H1 (cell line): ENCODE data around the gene POLG. TPM values are rescaled to one million over a fixed set of nuclear protein-coding genes. Genes with fewer than 3 reads are reported as not detected.

Experiments
- CTCF ChIA-PET: fragments of 300-600 bp; sonication (Branson Sonifier 250); formaldehyde crosslinking; loops from one replicate; lab custom pipeline; 2021; ENCODE audit not compliant: partially characterized antibody; lab: Charles Lee
- POLR2A ChIA-PET: fragments of 300-600 bp; sonication (Branson Sonifier 250); formaldehyde crosslinking; loops from one replicate; lab custom pipeline; 2021; ENCODE audit warnings: inconsistent platforms; ENCODE audit not compliant: partially characterized antibody; lab: Charles Lee
- DNase-seq, 2 experiments: peaks; one replicate each; pipeline versions ENCODE4 v3.0.0 to v3.0.0-alpha.2; 2010 to 2022; ENCODE audit warnings: low spot score in 2 of 2, low read depth in 1 of 2, mixed read lengths in 1 of 2
- FAIRE-seq: peaks from 2 replicates; lab custom pipeline; 2011; peaks lifted over from hg19 to GRCh38; lab: Jason Lieb, UNC
- H2AFZ ChIP-seq: 2 replicates; pipeline ENCODE4 v1.8.1; 2012; ENCODE audit warnings: low read length, inconsistent platforms
- H2AK5ac ChIP-seq: 2 replicates; pipeline ENCODE4 v1.6.1; 2013; ENCODE audit warnings: low read depth, low read length
- H2BK120ac ChIP-seq: replicated peaks from 2 replicates; pipeline ENCODE3; 2013; ENCODE audit warnings: low read depth, low read length, inconsistent platforms
- H2BK12ac ChIP-seq: 2 replicates; pipeline ENCODE4 v1.6.1; 2013; ENCODE audit warnings: low read depth, low read length
- H2BK15ac ChIP-seq: 2 replicates; pipeline ENCODE4 v1.6.1; 2013; ENCODE audit warnings: low read length
- H2BK20ac ChIP-seq: 2 replicates; pipeline ENCODE4 v1.6.1; 2013; ENCODE audit warnings: low read length
- H2BK5ac ChIP-seq: 2 replicates; pipeline ENCODE4 v1.6.1; 2013; ENCODE audit warnings: low read depth, low read length
- H3K14ac ChIP-seq: 2 replicates; pipeline ENCODE4 v1.6.1; 2013; ENCODE audit warnings: inconsistent platforms; ENCODE audit not compliant: insufficient read length
- H3K18ac ChIP-seq: 2 replicates; pipeline ENCODE4 v1.6.1; 2013; ENCODE audit warnings: low read length; ENCODE audit errors: extremely low read depth
- H3K23ac ChIP-seq: 2 replicates; pipeline ENCODE4 v1.6.1; 2013; ENCODE audit warnings: inconsistent platforms; ENCODE audit not compliant: insufficient read length
- H3K23me2 ChIP-seq: 2 replicates; pipeline ENCODE4 v1.6.1; 2013; ENCODE audit warnings: low read depth, low read length
- H3K27ac ChIP-seq: 2 replicates; pipeline ENCODE4 v1.6.1; 2011; ENCODE audit warnings: low read depth, low read length, inconsistent platforms
- H3K27me3 ChIP-seq, 4 experiments: replicated peaks in 1 of 4; 1 replicate in 1 of 4; 2 replicates in 3 of 4; pipeline versions ENCODE4 v1.6.1 to v1.8.1; 2011 to 2013; ENCODE audit warnings: low read length in 3 of 4, mild to moderate bottlenecking in 3 of 4, inconsistent platforms in 2 of 4, mixed read lengths in 2 of 4, moderate library complexity in 1 of 4; ENCODE audit not compliant: control insufficient read depth in 3 of 4, insufficient read depth in 3 of 4; ENCODE audit errors: extremely low read depth in 1 of 4
- H3K36me3 ChIP-seq, 4 experiments: 2 replicates each; pipeline versions ENCODE4 v1.6.1 to v1.8.1; 2011 to 2013; ENCODE audit warnings: mild to moderate bottlenecking in 4 of 4, low read length in 3 of 4, moderate library complexity in 2 of 4, control low read depth in 1 of 4, inconsistent platforms in 1 of 4; ENCODE audit not compliant: insufficient read depth in 4 of 4, control insufficient read depth in 2 of 4
- H3K4ac ChIP-seq: replicated peaks from 2 replicates; pipeline ENCODE3; 2013; ENCODE audit warnings: low read length, low read depth, mixed read lengths, inconsistent platforms; ENCODE audit not compliant: insufficient read length
- H3K4me1 ChIP-seq, 4 experiments: replicated peaks in 1 of 4; 1 replicate in 1 of 4; 2 replicates in 3 of 4; pipeline versions ENCODE4 v1.6.1 to v1.8.1; 2011 to 2013; ENCODE audit warnings: low read length in 3 of 4, inconsistent platforms in 2 of 4, mixed read lengths in 1 of 4; ENCODE audit not compliant: insufficient read depth in 4 of 4, control insufficient read depth in 3 of 4
- H3K4me2 ChIP-seq, 2 experiments: 2 replicates each; pipeline versions ENCODE4 v1.6.1 to v1.8.1; 2011 to 2013; ENCODE audit warnings: low read depth in 2 of 2, low read length in 2 of 2, control low read depth in 1 of 2, inconsistent platforms in 1 of 2, mild to moderate bottlenecking in 1 of 2; ENCODE audit not compliant: insufficient read depth in 1 of 2
- H3K4me3 ChIP-seq, 4 experiments: fragments of 200-600, 300-600 bp in 1 of 4; sonication (generic), shearing (Covaris generic), sonication (Bioruptor Twin) in 1 of 4; 2 replicates each; pipeline versions ENCODE4 v1.5.1 to v1.8.1; 2011 to 2016; ENCODE audit warnings: low read length in 4 of 4, low read depth in 3 of 4, control low read depth in 2 of 4, inconsistent platforms in 2 of 4, mild to moderate bottlenecking in 2 of 4, mixed read lengths in 1 of 4, moderate library complexity in 1 of 4; ENCODE audit not compliant: insufficient read depth in 2 of 4; ENCODE audit errors: extremely low read depth in 1 of 4
- H3K56ac ChIP-seq: replicated peaks from 2 replicates; pipeline ENCODE3; 2013; ENCODE audit warnings: low read depth, mild to moderate bottlenecking, mixed read lengths, low read length, inconsistent platforms; ENCODE audit not compliant: insufficient read length
- H3K79me1 ChIP-seq: 2 replicates; pipeline ENCODE4 v1.6.1; 2013; ENCODE audit warnings: low read depth, low read length, control low read depth
- H3K79me2 ChIP-seq, 2 experiments: 2 replicates each; pipeline versions ENCODE4 v1.6.1 to v1.8.1; 2012 to 2013; ENCODE audit warnings: low read length in 2 of 2, mild to moderate bottlenecking in 2 of 2, inconsistent platforms in 1 of 2; ENCODE audit not compliant: insufficient read depth in 2 of 2, control insufficient read depth in 1 of 2
- H3K9ac ChIP-seq, 4 experiments: replicated peaks in 1 of 4; 1 replicate in 1 of 4; 2 replicates in 3 of 4; pipeline versions ENCODE4 v1.6.1 to v1.8.1; 2011 to 2013; ENCODE audit warnings: low read depth in 3 of 4, low read length in 3 of 4, control low read depth in 2 of 4, mild to moderate bottlenecking in 2 of 4, moderate library complexity in 2 of 4, inconsistent platforms in 1 of 4; ENCODE audit errors: extremely low read depth in 1 of 4
- H3K9me3 ChIP-seq, 2 experiments: 2 replicates each; pipeline versions ENCODE4 v1.6.1 to v1.8.1; 2012 to 2013; ENCODE audit warnings: mild to moderate bottlenecking in 2 of 2, moderate library complexity in 2 of 2, control low read depth in 1 of 2, inconsistent platforms in 1 of 2, low read depth in 1 of 2, low read length in 1 of 2, mixed read lengths in 1 of 2; ENCODE audit not compliant: insufficient read depth in 2 of 2
- H4K20me1 ChIP-seq, 2 experiments: replicated peaks in 1 of 2; 2 replicates each; pipeline versions ENCODE3 to v1.8.1; 2011 to 2013; ENCODE audit warnings: inconsistent platforms in 2 of 2, low read length in 2 of 2, mild to moderate bottlenecking in 1 of 2; ENCODE audit not compliant: insufficient read depth in 2 of 2, control insufficient read depth in 1 of 2
- H4K5ac ChIP-seq: 2 replicates; pipeline ENCODE4 v1.6.1; 2013; ENCODE audit warnings: low read length, low read depth, mixed read lengths, inconsistent platforms; ENCODE audit not compliant: insufficient read length
- H4K8ac ChIP-seq: 2 replicates; pipeline ENCODE4 v1.8.0; 2013; ENCODE audit warnings: mild to moderate bottlenecking, moderate library complexity, low read length, inconsistent platforms; ENCODE audit not compliant: insufficient read depth; ENCODE audit errors: extremely low read depth
- H4K91ac ChIP-seq: replicated peaks from 2 replicates; pipeline ENCODE3; 2013; ENCODE audit warnings: low read length, mixed read lengths, inconsistent platforms; ENCODE audit not compliant: insufficient read length
- WGBS, 2 experiments: shearing (Covaris generic) in 1 of 2; methylation state at CpG; one replicate each; pipeline versions ENCODE4 v1.1.6 to v1.1.7; 2013 to 2015; ENCODE audit warnings: low lambda C conversion rate in 2 of 2, mixed read lengths in 2 of 2, inconsistent platforms in 1 of 2, low coverage in 1 of 2, missing lambda C conversion rate in 1 of 2; ENCODE audit not compliant: insufficient replicate concordance in 2 of 2, insufficient coverage in 1 of 2, insufficient read length in 1 of 2; ENCODE audit errors: extremely low coverage in 1 of 2, missing lambda C conversion rate in 1 of 2; 5-methylcytosine and 5-hydroxymethylcytosine counted together
- polyA plus RNA-seq, 7 experiments: library from polyadenylated mRNA; depleted of rRNA in 3 of 7; stranded (reverse) in 5 of 7; unstranded in 2 of 7; fragments of >200 nt in 5 of 7; fragments of 200-250 nt in 2 of 7; gene quantifications; 1 replicate in 5 of 7; 2 replicates in 1 of 7; 4 replicates in 1 of 7; pipeline versions ENCODE4 v1.2.1 to v1.2.3, GENCODE V29; 2011 to 2013; ENCODE audit warnings: missing spikeins in 2 of 7, mixed read lengths in 2 of 7
- total RNA-seq: library from RNA; stranded (reverse); fragmentation: NEBNext Ultra II Directional; extraction: Animal tissue kit (Norgen Biotek cat#: 25700); gene quantifications from 2 replicates; pipeline ENCODE4 v1.2.1, GENCODE V29; 2021

The POLG gene
- total and polyA plus RNA-seq, 2 of the 8 experiments (the other 6 are each of a cell fraction or from before 2014, with no cell fraction given): 14.8 to 52.3 TPM

DNA sequence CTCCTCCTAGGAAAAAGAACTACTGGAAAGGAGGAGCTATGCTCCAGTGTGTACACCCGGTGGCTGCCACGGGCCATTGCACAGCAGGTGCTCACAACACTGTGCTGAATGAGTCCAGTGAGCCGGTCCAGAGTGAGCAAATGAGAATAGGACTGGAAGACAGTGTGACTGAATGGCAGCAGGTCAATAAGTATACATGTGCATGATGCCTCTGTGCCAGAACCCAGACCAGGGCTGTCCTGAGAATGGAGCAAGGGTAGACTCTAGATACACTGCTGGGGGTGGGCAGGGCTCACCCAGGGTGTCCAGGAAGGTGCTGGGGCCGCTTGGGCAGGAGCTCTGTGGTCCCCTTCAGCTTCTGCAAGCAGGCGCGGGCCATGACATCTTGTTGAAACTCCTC, 8.3 kb downstream of the POLG start:
- ChIA-PET CTCF (interaction anchor here (1.2 to 1.3 kb wide), 2 partner anchors 92 to 167 kb away, joined by 3 read pairs; no protein-coding TSS in a partner anchor), POLR2A (interaction anchor here (2.0 to 20.0 kb wide), 2 partner anchors 12 to 25 kb away, joined by 5 to 250 read pairs; no protein-coding TSS in a partner anchor)
- H2BK20ac ChIP-seq: no peak overlapping the region
- no peak overlapping the region for H3K14ac ChIP-seq
- 97% methylated on average over 4 of the region's 6 CpGs; no CpG with 5 or more reads in 1 of the 2 experiments for WGBS, 2 experiments
- H2BK120ac ChIP-seq: no peak overlapping the region
- peaks cover 75 to 97% (median 90%) of the 10 kb centered on the region in 4 experiments for H3K36me3 ChIP-seq
- H3K4ac ChIP-seq: no peak overlapping the region
- no peak for FAIRE-seq
- H2BK15ac ChIP-seq: no peak overlapping the region
- no peak overlapping the region for H4K91ac ChIP-seq
- no peak overlapping the region for H3K9ac ChIP-seq
- H2AFZ ChIP-seq: no peak overlapping the region
- H3K27ac ChIP-seq: no peak overlapping the region
- no peak overlapping the region for H3K56ac ChIP-seq
- H3K27me3 ChIP-seq: no peaks in the 10 kb centered on the region
- 0 out of 4 replicates have a peak, but pooled peaks cover 0 to 5% of the 10 kb centered on the region in 2 experiments for H3K79me2 ChIP-seq
- no peak overlapping the region for H3K18ac ChIP-seq
- no peak for DNase-seq
- peaks cover 7 to 38% of the 10 kb centered on the region in 2 experiments for H4K20me1 ChIP-seq
- H3K23ac ChIP-seq: no peak overlapping the region
- no peak overlapping the region for H3K4me2 ChIP-seq
- H3K9me3 ChIP-seq: no peaks in the 10 kb centered on the region
- H2BK5ac ChIP-seq: no peak overlapping the region
- H2AK5ac ChIP-seq: no peak overlapping the region
- H3K79me1 ChIP-seq: peaks cover 6% of the 10 kb centered on the region
- H4K5ac ChIP-seq: no peak overlapping the region
- no peak overlapping the region for H3K4me3 ChIP-seq
- H4K8ac ChIP-seq: no peak overlapping the region
- H2BK12ac ChIP-seq: no peak overlapping the region
- no peaks in the 10 kb centered on the region; the same call in 1 of the 2 replicates for H3K23me2 ChIP-seq
- H3K4me1 ChIP-seq: no peaks in the 10 kb centered on the region
